Type B pancreatic cell (in vitro differentiated cells): ENCODE results near the gene PPP1R3C. TPM values are rescaled to one million over a fixed set of nuclear protein-coding genes. Genes with fewer than 3 reads are reported as not detected.

ENCODE experiments used
- DNase-seq: peaks from one replicate; pipeline ENCODE4 v3.0.0; 2021; ENCODE audit warnings: mixed read lengths; ENCODE audit not compliant: unreplicated experiment; ENCODE audit errors: extremely low spot score
- H3K27ac Mint-ChIP-seq: 2 replicates; pipeline ENCODE4 v1.8.0; 2021; ENCODE audit warnings: mild to moderate bottlenecking, mixed read lengths
- H3K27me3 Mint-ChIP-seq: 2 replicates; pipeline ENCODE4 v1.8.0; 2021; ENCODE audit warnings: mixed read lengths
- H3K36me3 Mint-ChIP-seq: 2 replicates; pipeline ENCODE4 v1.8.0; 2021; ENCODE audit warnings: mixed read lengths
- H3K4me1 Mint-ChIP-seq: one replicate; pipeline ENCODE4 v1.8.0; 2021; ENCODE audit warnings: mixed read lengths; ENCODE audit not compliant: unreplicated experiment
- H3K4me3 Mint-ChIP-seq: 2 replicates; pipeline ENCODE4 v1.8.0; 2021; ENCODE audit warnings: mild to moderate bottlenecking, mixed read lengths
- H3K9me3 Mint-ChIP-seq: 2 replicates; pipeline ENCODE4 v1.8.0; 2021; ENCODE audit warnings: mixed read lengths
- total RNA-seq: library from RNA; stranded (reverse); gene quantifications from 2 replicates; pipeline ENCODE4 v1.2.1, GENCODE V29; 2021; ENCODE audit warnings: low replicate concordance
- TF ChIP-seq, protein P1 (sequence below): fragments of 200-600 bp; sonication (generic); conservative IDR thresholded peaks from 2 replicates; pipeline ENCODE4 v1.5.0; 2021; ENCODE audit warnings: antibody characterized with exemption, mild to moderate bottlenecking

The PPP1R3C gene
- total RNA-seq, 1 donor from 2014 or later = 7.8 TPM

GRCh38 chr10:91635401-91636400 is 2.8 kb upstream of the PPP1R3C start:
- peaks cover under 1% of the 10 kb centered on the region for H3K36me3 Mint-ChIP-seq
- TF ChIP-seq, protein P1, sequence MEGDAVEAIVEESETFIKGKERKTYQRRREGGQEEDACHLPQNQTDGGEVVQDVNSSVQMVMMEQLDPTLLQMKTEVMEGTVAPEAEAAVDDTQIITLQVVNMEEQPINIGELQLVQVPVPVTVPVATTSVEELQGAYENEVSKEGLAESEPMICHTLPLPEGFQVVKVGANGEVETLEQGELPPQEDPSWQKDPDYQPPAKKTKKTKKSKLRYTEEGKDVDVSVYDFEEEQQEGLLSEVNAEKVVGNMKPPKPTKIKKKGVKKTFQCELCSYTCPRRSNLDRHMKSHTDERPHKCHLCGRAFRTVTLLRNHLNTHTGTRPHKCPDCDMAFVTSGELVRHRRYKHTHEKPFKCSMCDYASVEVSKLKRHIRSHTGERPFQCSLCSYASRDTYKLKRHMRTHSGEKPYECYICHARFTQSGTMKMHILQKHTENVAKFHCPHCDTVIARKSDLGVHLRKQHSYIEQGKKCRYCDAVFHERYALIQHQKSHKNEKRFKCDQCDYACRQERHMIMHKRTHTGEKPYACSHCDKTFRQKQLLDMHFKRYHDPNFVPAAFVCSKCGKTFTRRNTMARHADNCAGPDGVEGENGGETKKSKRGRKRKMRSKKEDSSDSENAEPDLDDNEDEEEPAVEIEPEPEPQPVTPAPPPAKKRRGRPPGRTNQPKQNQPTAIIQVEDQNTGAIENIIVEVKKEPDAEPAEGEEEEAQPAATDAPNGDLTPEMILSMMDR = peak; percentile 87
- no peak for DNase-seq
- peak overlapping the region; percentile 76 for H3K4me3 Mint-ChIP-seq
- H3K9me3 Mint-ChIP-seq = peaks cover 6% of the 10 kb centered on the region
- no peak overlapping the region for H3K27ac Mint-ChIP-seq
- peaks cover 16% of the 10 kb centered on the region for H3K4me1 Mint-ChIP-seq
- peaks cover 16% of the 10 kb centered on the region for H3K27me3 Mint-ChIP-seq

DNA sequence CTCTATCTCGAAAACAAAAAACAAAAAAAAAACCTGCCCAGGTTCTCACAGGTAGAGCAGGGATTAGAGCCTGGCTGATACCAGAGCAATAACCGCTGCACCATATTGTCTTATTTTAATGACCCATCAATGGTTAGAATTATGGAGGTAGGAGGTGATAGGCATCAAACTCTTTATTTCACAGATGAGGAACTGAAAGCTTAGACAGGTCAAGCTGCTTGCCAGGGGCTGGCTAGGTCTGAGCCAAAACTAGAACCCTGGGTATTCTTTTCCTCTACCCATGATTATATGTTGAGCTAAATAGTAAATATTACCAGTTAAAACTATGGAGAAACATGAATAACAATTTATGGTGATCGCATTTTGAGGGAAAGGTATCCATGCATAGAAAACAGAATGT is 2.0 kb upstream of the PPP1R3C start:
- Mint-ChIP-seq H3K4me1 (peaks cover 16% of the 10 kb centered on the region), H3K9me3 (peaks cover 6% of the 10 kb centered on the region), H3K27ac (no peak overlapping the region), H3K4me3 (peak overlapping the region; percentile 76), H3K36me3 (peaks cover 9% of the 10 kb centered on the region), H3K27me3 (peaks cover 16% of the 10 kb centered on the region)
- DNase-seq = no peak
- TF ChIP-seq, protein P1 = no peak

- H3K4me3 Mint-ChIP-seq = peak overlapping the region; percentile 30
- H3K36me3 Mint-ChIP-seq = peaks cover 15% of the 10 kb centered on the region
- DNase-seq = no peak
- H3K27me3 Mint-ChIP-seq = peaks cover 16% of the 10 kb centered on the region
- H3K9me3 Mint-ChIP-seq = peaks cover 6% of the 10 kb centered on the region
- TF ChIP-seq, protein P1 = no peak
- peaks cover 16% of the 10 kb centered on the region for H3K4me1 Mint-ChIP-seq
- H3K27ac Mint-ChIP-seq = no peak overlapping the region
These were observed 1.4 kb upstream of the PPP1R3C start for GRCh38 chr10:91634246-91634645.

GRCh38 chr10:91630625-91631024 is 2.2 kb downstream of the PPP1R3C start:
- TF ChIP-seq, protein P1 = no peak
- Mint-ChIP-seq H3K9me3 (peaks cover 5% of the 10 kb centered on the region), H3K4me1 (peaks cover 13% of the 10 kb centered on the region), H3K27me3 (peaks cover 16% of the 10 kb centered on the region), H3K36me3 (peaks cover 22% of the 10 kb centered on the region), H3K4me3 (no peak overlapping the region), H3K27ac (no peak overlapping the region)
- no peak for DNase-seq

DNA sequence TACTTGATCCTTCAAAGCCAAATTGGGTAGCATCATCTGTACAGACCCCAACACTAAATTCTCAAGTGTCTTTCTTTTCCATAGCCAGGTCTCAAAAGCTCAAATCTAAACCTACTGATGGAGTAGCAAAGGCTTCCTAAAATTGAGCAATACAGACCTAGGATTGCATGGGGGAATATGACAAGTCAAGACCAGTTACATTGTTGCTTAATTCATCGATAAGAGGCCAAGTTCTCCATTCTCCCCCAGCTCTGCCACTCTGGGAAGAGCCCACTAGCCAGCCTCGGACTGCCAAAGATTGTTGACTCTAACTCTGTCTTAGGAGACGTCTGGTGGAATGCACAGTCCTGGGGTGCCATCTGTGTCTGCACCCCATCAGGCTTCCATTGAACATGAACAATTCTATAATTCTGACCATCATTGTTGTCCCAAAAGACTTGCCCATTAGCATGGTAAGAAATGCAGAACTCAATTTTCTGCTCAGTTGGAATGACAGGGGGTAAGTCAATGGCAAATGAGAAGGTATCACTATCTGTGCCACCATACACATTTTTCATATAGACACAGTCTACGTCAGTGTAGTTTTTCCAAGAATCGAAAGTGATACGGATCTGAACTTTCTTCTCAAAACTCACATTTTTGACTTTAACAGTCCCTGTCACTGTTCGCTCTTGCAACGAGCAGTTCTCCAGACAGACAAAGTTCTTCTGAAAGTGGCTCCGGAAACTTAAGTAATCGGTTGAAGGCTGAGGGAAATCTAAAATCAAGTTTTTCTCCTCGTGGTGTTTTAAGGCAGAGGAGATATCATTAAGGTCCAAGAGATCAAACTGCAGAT is 2.9 kb downstream of the PPP1R3C start:
- H3K9me3 Mint-ChIP-seq = no peaks in the 10 kb centered on the region
- H3K27me3 Mint-ChIP-seq = peaks cover 11% of the 10 kb centered on the region
- no peak overlapping the region for H3K27ac Mint-ChIP-seq
- H3K4me1 Mint-ChIP-seq = peaks cover 8% of the 10 kb centered on the region
- no peak for DNase-seq
- H3K4me3 Mint-ChIP-seq = no peak overlapping the region
- H3K36me3 Mint-ChIP-seq = peaks cover 22% of the 10 kb centered on the region
- TF ChIP-seq, protein P1 = no peak
